BLaER1 (cell line): ENCODE results near the gene TRIM46.
"Not testable (repeated sequence)": the region's sequence is repeated elsewhere in the genome, so short reads cannot be mapped to it uniquely, and the experiment has no call there.

Experiments used
- H3K27ac ChIP-seq: shearing (Covaris generic); formaldehyde crosslinking; 2 replicates; pipeline ENCODE4 v1.8.1; 2022
- H3K27me3 ChIP-seq: shearing (Covaris generic); formaldehyde crosslinking; 2 replicates; pipeline ENCODE4 v1.8.1; 2022
- H3K36me3 ChIP-seq: shearing (Covaris generic); formaldehyde crosslinking; 2 replicates; pipeline ENCODE4 v1.8.1; 2022
- H3K4me1 ChIP-seq: shearing (Covaris generic); formaldehyde crosslinking; 2 replicates; pipeline ENCODE4 v1.8.1; 2022
- H3K4me2 ChIP-seq: shearing (Covaris generic); formaldehyde crosslinking; 2 replicates; pipeline ENCODE4 v1.8.1; 2022
- H3K4me3 ChIP-seq: shearing (Covaris generic); formaldehyde crosslinking; 2 replicates; pipeline ENCODE4 v1.8.1; 2022
- H3K9ac ChIP-seq: shearing (Covaris generic); formaldehyde crosslinking; 2 replicates; pipeline ENCODE4 v1.8.1; 2022
- H3K9me3 ChIP-seq: shearing (Covaris generic); formaldehyde crosslinking; 2 replicates; pipeline ENCODE4 v1.8.1; 2022
- H4K20me1 ChIP-seq: shearing (Covaris generic); formaldehyde crosslinking; 2 replicates; pipeline ENCODE4 v1.8.1; 2022
- Cebpa-rat ChIP-seq: shearing (Covaris generic); IDR thresholded peaks from 2 replicates; pipeline ENCODE4 v1.8.1; 2022

Gene TRIM46

DNA sequence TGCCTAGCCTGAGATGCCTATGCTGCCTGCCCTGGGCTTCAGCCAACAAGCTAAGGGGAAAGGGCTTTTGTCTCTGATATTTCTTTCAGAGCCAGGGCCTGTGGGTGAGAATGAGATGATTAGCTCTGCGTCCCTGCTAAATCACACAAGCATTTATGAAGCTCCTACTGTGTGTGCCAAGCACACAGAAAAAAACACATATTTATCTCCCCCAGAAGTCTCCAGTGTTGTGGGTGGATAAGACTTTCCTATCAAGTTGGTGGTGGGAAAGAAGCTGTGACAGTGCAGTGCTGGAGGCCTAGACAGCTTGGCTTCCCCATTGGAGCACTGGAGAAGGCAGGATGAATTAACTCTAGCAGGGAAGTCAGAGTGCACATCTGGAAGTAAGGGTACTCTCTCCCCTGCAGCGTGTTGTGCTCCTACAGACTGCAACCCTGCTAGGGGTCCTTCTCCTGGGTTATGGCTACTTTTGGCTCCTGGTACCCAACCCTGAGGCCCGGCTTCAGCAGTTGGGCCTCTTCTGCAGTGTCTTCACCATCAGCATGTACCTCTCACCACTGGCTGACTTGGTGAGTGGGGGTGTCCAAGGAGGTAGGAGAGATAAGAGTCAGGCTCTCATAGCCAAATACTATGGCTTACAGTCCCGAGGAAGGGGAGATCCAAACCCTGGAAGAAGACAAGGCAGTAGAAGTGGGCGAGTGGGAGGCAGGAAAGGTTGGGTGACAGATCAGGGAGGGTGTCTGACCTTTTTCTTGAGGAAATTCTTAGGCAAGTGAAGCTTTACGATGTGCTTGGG lies 36.3 kb upstream of the TRIM46 start:
- Histone ChIP-seq H3K4me1 (peaks cover 54% of the 10 kb centered on the region), H3K4me2 (peak overlapping the region; percentile 89), H3K4me3 (peak overlapping the region; percentile 80), H3K9me3 (no peaks in the 10 kb centered on the region), H3K27me3 (no peaks in the 10 kb centered on the region), H3K9ac (peak overlapping the region; percentile 84), H4K20me1 (no peaks in the 10 kb centered on the region), H3K27ac (peak overlapping the region; percentile 91), H3K36me3 (peaks cover 43% of the 10 kb centered on the region)
- no peak for TF ChIP-seq Cebpa-rat

DNA sequence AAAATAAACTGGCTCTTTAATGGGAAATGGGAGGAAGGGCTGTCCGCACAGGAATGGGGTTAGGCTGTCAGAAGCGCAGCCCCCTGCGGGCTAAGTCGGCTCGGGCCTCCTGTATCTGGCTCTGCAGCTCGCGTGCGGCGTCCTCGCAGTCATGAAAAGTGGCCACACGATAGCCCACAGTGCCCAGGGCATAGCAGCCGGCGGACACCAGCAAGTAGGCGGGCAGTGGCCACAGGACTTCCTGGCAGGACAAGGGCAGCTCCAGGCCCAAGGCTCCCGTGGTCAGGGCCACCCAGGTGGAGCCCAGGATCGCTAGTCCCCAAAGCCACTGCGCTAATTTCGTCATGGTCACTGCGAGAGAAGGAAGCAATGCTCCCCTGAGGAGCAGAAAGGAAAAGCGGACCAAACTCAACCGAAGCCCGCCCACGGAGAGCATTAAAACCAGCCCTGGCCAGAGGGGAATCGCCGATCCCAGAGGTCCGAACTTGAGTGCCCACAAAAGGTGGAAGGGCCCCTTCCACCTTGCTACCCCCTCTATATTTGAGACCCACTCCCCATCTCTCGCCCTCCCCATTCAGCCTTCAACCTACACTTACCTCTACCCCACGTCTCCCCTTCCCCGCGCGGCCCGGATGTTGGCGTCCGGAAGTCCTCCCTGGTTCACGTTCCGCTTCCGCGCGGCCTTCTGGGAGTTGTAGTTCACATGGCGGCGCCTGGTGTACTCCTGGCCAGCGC lies 33.6 kb upstream of the TRIM46 start, which contains the start of gene DPM3:
DPM3 (minus strand) TSS at position 637 of the 735 bp plus-strand sequence; CDS start at position 346, 291 bp downstream.
- Histone ChIP-seq H3K4me2 (peak within 1 kb of the TSS; percentile 89), H3K27ac (peak within 1 kb of the TSS; percentile 82)
- no peak for TF ChIP-seq Cebpa-rat

DNA sequence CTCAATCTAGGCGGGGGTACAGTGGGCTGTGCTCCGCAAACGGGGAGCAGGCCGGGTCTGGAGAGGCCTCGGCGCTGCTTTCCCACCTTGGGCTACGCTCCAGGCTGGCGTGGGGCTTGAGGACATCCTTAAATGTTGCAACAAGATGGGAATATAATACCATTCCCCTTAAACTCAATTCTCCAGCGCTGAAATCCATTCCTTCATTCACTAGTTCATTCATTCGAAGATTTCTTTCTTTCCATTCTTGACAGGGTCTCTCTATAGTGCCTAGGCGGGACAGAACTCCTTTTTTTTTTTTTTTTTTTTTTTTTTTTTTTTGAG lies 33.1 kb upstream of the TRIM46 start:
- Histone ChIP-seq H3K4me1 (peaks cover 40% of the 10 kb centered on the region), H3K27me3 (no peaks in the 10 kb centered on the region), H3K4me2 (peak overlapping the region; percentile 89), H3K36me3 (peaks cover 17% of the 10 kb centered on the region), H3K27ac (peak overlapping the region; percentile 82), H3K9ac (peak overlapping the region; percentile 90), H3K4me3 (peak overlapping the region; percentile 87), H4K20me1 (no peaks in the 10 kb centered on the region), H3K9me3 (no peaks in the 10 kb centered on the region)
- no peak for TF ChIP-seq Cebpa-rat

More for the DNA sequence above, 33.6 kb upstream of the TRIM46 start, which contains the start of gene DPM3:
- Histone ChIP-seq H3K9me3 (no peaks in the 10 kb centered on the region), H3K36me3 (peaks cover 17% of the 10 kb centered on the region), H3K4me3 (peak within 1 kb of the TSS; percentile 87), H3K4me1 (peaks cover 43% of the 10 kb centered on the region), H4K20me1 (no peaks in the 10 kb centered on the region), H3K27me3 (no peaks in the 10 kb centered on the region), H3K9ac (peak within 1 kb of the TSS; percentile 90)

DNA sequence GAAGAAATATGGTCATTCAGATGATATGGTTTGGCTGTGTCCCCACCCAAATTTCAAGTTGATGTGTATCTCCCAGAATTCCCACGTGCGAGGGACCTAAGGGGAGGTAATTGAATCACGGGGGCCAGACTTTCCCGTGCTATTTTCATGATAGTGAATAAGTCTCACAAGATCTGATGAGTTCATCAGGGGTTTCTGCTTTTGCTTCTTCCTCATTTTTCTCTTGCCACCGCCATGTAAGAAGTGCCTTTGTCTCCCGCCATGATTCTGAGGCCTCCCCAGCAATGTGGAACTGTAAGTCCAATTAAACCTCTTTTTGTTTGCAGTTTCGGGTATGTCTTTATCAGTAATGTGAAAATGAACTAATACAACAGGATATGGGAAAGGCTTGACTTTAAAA lies 31.9 kb upstream of the TRIM46 start:
- H3K4me1 ChIP-seq = peaks cover 37% of the 10 kb centered on the region
- no peak overlapping the region for H3K27ac ChIP-seq
- no peak for TF ChIP-seq Cebpa-rat

GRCh38 chr1:155145491-155145890 lies 28.2 kb upstream of the TRIM46 start:
- no peak for TF ChIP-seq Cebpa-rat
- Histone ChIP-seq H3K4me2 (no peak overlapping the region), H3K27ac (no peak overlapping the region), H3K9me3 (no peaks in the 10 kb centered on the region), H3K27me3 (no peaks in the 10 kb centered on the region), H3K36me3 (no peaks in the 10 kb centered on the region), H3K4me3 (no peak overlapping the region), H4K20me1 (no peaks in the 10 kb centered on the region), H3K4me1 (0 out of 2 replicates have a peak, but pooled peaks cover 5% of the 10 kb centered on the region), H3K9ac (no peak overlapping the region)

More for the DNA sequence above, 31.9 kb upstream of the TRIM46 start:
- Histone ChIP-seq H3K4me2 (no peak overlapping the region), H3K36me3 (peaks cover 17% of the 10 kb centered on the region), H3K4me3 (no peak overlapping the region), H3K9ac (no peak overlapping the region), H3K9me3 (no peaks in the 10 kb centered on the region), H4K20me1 (no peaks in the 10 kb centered on the region), H3K27me3 (no peaks in the 10 kb centered on the region)

- not testable (repeated sequence) for H3K9me3 ChIP-seq, H3K4me3 ChIP-seq, H3K4me1 ChIP-seq, H3K27me3 ChIP-seq, H3K4me2 ChIP-seq, H3K36me3 ChIP-seq, H4K20me1 ChIP-seq, H3K27ac ChIP-seq, H3K9ac ChIP-seq
Measured at GRCh38 chr1:155155996-155156643, 17.5 kb upstream of the TRIM46 start.

- no peaks in the 10 kb centered on the region for H3K4me1 ChIP-seq
- H3K9ac ChIP-seq = no peak overlapping the region
- no peaks in the 10 kb centered on the region for H3K27me3 ChIP-seq
- no peaks in the 10 kb centered on the region for H4K20me1 ChIP-seq
- H3K36me3 ChIP-seq = no peaks in the 10 kb centered on the region
- H3K9me3 ChIP-seq = no peaks in the 10 kb centered on the region
- TF ChIP-seq Cebpa-rat = no peak
- no peak overlapping the region for H3K4me2 ChIP-seq
- H3K27ac ChIP-seq = no peak overlapping the region
- no peak overlapping the region for H3K4me3 ChIP-seq
Measured at GRCh38 chr1:155158991-155159390, 14.7 kb upstream of the TRIM46 start.

- no peaks in the 10 kb centered on the region for H3K27me3 ChIP-seq
- no peak overlapping the region for H3K4me2 ChIP-seq
- H3K9ac ChIP-seq = no peak overlapping the region
- TF ChIP-seq Cebpa-rat = 0 out of 2 replicates have a peak, but pooled peaks have one; percentile 7
- H4K20me1 ChIP-seq = no peaks in the 10 kb centered on the region
- H3K9me3 ChIP-seq = peaks cover 8% of the 10 kb centered on the region; the same call in 1 of the 2 replicates
- H3K27ac ChIP-seq = no peak overlapping the region
- no peaks in the 10 kb centered on the region for H3K36me3 ChIP-seq
- H3K4me3 ChIP-seq = no peak overlapping the region
- H3K4me1 ChIP-seq = peaks cover 4% of the 10 kb centered on the region
Measured at GRCh38 chr1:155160128-155160527, 13.5 kb upstream of the TRIM46 start.

- H3K4me1 ChIP-seq = peaks cover 25% of the 10 kb centered on the region
- H3K27ac ChIP-seq, H4K20me1 ChIP-seq, H3K36me3 ChIP-seq, H3K4me2 ChIP-seq, H3K27me3 ChIP-seq, H3K9ac ChIP-seq, H3K4me3 ChIP-seq, H3K9me3 ChIP-seq: not testable (repeated sequence)
Measured at GRCh38 chr1:155162631-155163030, 11.0 kb upstream of the TRIM46 start.

DNA sequence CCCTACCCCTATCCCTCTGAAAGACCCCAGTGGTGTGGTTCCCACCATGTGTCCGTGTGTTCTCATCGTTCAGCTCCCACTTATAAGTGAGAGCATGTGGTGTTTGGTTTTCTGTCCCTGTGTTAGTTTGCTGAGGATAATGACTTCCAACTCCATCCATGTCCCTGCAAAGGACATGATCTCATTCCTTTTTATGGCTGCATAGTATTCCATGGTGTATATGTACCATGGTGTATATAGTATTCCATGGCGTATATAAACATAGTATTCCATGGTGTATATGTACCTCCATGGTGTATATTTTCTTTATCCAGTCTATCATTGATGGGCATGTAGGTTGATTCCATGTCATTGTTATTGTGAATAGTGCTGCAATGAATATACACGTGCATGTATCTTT lies 9.9 kb upstream of the TRIM46 start:
- H3K4me2 ChIP-seq, H3K36me3 ChIP-seq, H3K27ac ChIP-seq, H4K20me1 ChIP-seq, H3K9me3 ChIP-seq, H3K4me3 ChIP-seq, H3K9ac ChIP-seq, H3K27me3 ChIP-seq: not testable (repeated sequence)
- peaks cover 32% of the 10 kb centered on the region for H3K4me1 ChIP-seq

- H3K9ac ChIP-seq, H4K20me1 ChIP-seq: not testable (repeated sequence)
- peaks cover 13% of the 10 kb centered on the region for H3K36me3 ChIP-seq
Measured at GRCh38 chr1:155164625-155165024, 9.0 kb upstream of the TRIM46 start.

More at GRCh38 chr1:155164625-155165024, 9.0 kb upstream of the TRIM46 start:
- H3K27me3 ChIP-seq, H3K27ac ChIP-seq, H3K9me3 ChIP-seq, H3K4me3 ChIP-seq, H3K4me2 ChIP-seq: not testable (repeated sequence)
- H3K4me1 ChIP-seq = peaks cover 32% of the 10 kb centered on the region
